ENCODE measurements around the gene PPRC1.

PPRC1 gene

DNA sequence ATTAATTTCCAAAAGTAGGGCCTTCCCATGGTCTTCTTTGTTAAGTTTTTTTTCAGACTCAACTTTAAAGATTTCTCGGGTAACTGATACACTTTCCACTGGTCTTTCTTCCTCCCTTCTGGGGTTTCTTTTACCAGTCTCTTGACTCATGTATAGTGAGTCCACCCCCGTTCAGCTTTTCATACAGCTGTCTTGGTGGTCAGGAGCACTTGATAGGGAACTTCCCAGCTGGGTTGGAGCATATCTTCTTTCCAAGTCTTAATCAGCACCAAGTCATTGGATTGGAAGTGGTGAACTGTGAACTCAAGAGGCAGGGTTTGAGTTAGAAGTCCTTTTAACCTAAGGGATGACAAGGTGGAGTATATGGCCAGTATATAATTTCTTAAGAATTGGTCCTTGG, 64.1 kb downstream of the PPRC1 start:
- no peak for DNase-seq

DNA sequence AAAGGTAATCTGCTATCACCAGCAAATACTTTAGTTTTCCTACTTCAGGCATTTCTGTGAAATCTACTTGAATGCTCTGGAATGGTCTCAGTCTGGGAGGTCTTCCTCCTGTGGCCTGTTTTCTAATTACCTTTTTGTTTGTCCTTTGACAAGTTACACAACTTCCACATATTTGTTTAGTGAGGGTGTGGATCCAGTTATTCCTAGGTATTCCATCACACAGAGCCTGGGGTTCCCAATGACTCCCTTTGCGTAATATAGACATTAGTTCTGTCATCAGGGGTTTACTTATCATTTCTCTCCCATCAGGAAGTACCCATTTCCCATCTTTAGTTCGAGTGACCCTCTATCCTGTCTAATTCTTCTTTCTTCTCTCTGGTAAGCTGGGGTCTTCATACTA, 65.2 kb downstream of the PPRC1 start:
- no peak for DNase-seq

All from kidney glomerular epithelial cell (primary cell).